Stimulated activated naive B cell treated with anti-CD40 and anti-IgM and Interleukin-4, amounts not matched to agents 10 μg/mL and 1 μg/mL and 100 μg/mL, for 72 hours (primary cell): ENCODE measurements around the gene GMPPA.

Source experiments
- ATAC-seq, 2 donors: fragments of 150-1000 bp; cut with Tn5 transposase; replicated peaks; 2 replicates each; pipeline ENCODE4 v1.10.0; 2021; ENCODE audit warnings: moderate library complexity in 1 of 2
- DNase-seq: peaks from one replicate; pipeline ENCODE4 v3.0.0; 2021
- H3K27ac Mint-ChIP-seq: one replicate; pipeline ENCODE4 v1.8.0; 2022; ENCODE audit warnings: mild to moderate bottlenecking, mixed read lengths
- H3K27me3 Mint-ChIP-seq, 2 donors: one replicate each; pipeline ENCODE4 v1.8.0; 2022; ENCODE audit warnings: mixed read lengths in 2 of 2
- H3K36me3 Mint-ChIP-seq, 2 donors: one replicate each; pipeline ENCODE4 v1.8.0; 2022; ENCODE audit warnings: mixed read lengths in 2 of 2, mild to moderate bottlenecking in 1 of 2
- H3K4me1 Mint-ChIP-seq, 2 donors: one replicate each; pipeline ENCODE4 v1.8.0; 2022; ENCODE audit warnings: mixed read lengths in 2 of 2, mild to moderate bottlenecking in 1 of 2
- H3K4me3 Mint-ChIP-seq, 2 donors: one replicate each; pipeline ENCODE4 v1.8.0; 2022; ENCODE audit warnings: mild to moderate bottlenecking in 2 of 2, mixed read lengths in 2 of 2, moderate library complexity in 1 of 2
- H3K9me3 Mint-ChIP-seq, 2 donors: one replicate each; pipeline ENCODE4 v1.8.0; 2022; ENCODE audit warnings: mixed read lengths in 2 of 2, mild to moderate bottlenecking in 1 of 2

Gene GMPPA

GRCh38 chr2:219547621-219548020 lies 48.9 kb downstream of the GMPPA start:
- no peak for DNase-seq
- peaks cover 63 to 85% of the 10 kb centered on the region in 2 donors for H3K27me3 Mint-ChIP-seq

GRCh38 chr2:219548990-219549389 lies 50.3 kb downstream of the GMPPA start:
- no peak for ATAC-seq
- Mint-ChIP-seq H3K9me3 (no peaks in the 10 kb centered on the region), H3K4me1 (peaks cover 15 to 21% of the 10 kb centered on the region in 2 donors), H3K36me3 (peaks cover 0 to 7% of the 10 kb centered on the region in 2 donors), H3K4me3 (no peak overlapping the region), H3K27me3 (peaks cover 71 to 91% of the 10 kb centered on the region in 2 donors), H3K27ac (no peak overlapping the region)
- DNase-seq: no peak

More at GRCh38 chr2:219547621-219548020, 48.9 kb downstream of the GMPPA start:
- H3K9me3 Mint-ChIP-seq: no peaks in the 10 kb centered on the region
- no peak for ATAC-seq
- peaks cover 18 to 26% of the 10 kb centered on the region in 2 donors for H3K4me1 Mint-ChIP-seq
- no peak overlapping the region for H3K27ac Mint-ChIP-seq
- H3K36me3 Mint-ChIP-seq: peaks cover 0 to 7% of the 10 kb centered on the region in 2 donors
- H3K4me3 Mint-ChIP-seq: no peak overlapping the region

- Mint-ChIP-seq H3K4me3 (no peak overlapping the region), H3K9me3 (no peaks in the 10 kb centered on the region), H3K36me3 (peaks cover 0 to 7% of the 10 kb centered on the region in 2 donors), H3K27me3 (peaks cover 73 to 92% of the 10 kb centered on the region in 2 donors), H3K4me1 (peaks cover 11 to 15% of the 10 kb centered on the region in 2 donors), H3K27ac (no peak overlapping the region)
- no peak for ATAC-seq
- no peak for DNase-seq
These were observed 50.9 kb downstream of the GMPPA start for GRCh38 chr2:219549619-219550018.

GRCh38 chr2:219551441-219552381 lies 53.0 kb downstream of the GMPPA start:
- peak overlapping the region; percentile 56 for H3K27ac Mint-ChIP-seq
- H3K4me3 Mint-ChIP-seq: peak overlapping the region; percentile 75 to 79
- peaks cover 0 to 7% of the 10 kb centered on the region in 2 donors for H3K36me3 Mint-ChIP-seq
- no peak for DNase-seq
- H3K4me1 Mint-ChIP-seq: peaks cover 9 to 11% of the 10 kb centered on the region in 2 donors
- ATAC-seq: peak; percentile 11 to 14
- peaks cover 72 to 90% of the 10 kb centered on the region in 2 donors for H3K27me3 Mint-ChIP-seq
- H3K9me3 Mint-ChIP-seq: no peaks in the 10 kb centered on the region

- Mint-ChIP-seq H3K4me1 (peaks cover 9 to 11% of the 10 kb centered on the region in 2 donors), H3K9me3 (no peaks in the 10 kb centered on the region), H3K36me3 (peaks cover 0 to 4% of the 10 kb centered on the region in 2 donors), H3K27ac (no peak overlapping the region), H3K4me3 (peak overlapping the region; percentile 75 to 79), H3K27me3 (peaks cover 64 to 89% of the 10 kb centered on the region in 2 donors)
- peak; percentile 95 to 96 for ATAC-seq
- peak; percentile 68 for DNase-seq
These were observed 53.9 kb downstream of the GMPPA start for GRCh38 chr2:219552382-219553167.

- no peak for ATAC-seq
- no peak for DNase-seq
- peaks cover 0 to 4% of the 10 kb centered on the region in 2 donors for H3K36me3 Mint-ChIP-seq
- H3K4me3 Mint-ChIP-seq: no peak overlapping the region
- peaks cover 9 to 11% of the 10 kb centered on the region in 2 donors for H3K4me1 Mint-ChIP-seq
- peaks cover 60 to 86% of the 10 kb centered on the region in 2 donors for H3K27me3 Mint-ChIP-seq
- H3K9me3 Mint-ChIP-seq: no peaks in the 10 kb centered on the region
- no peak overlapping the region for H3K27ac Mint-ChIP-seq
These were observed 54.4 kb downstream of the GMPPA start for GRCh38 chr2:219553168-219553417.

- Mint-ChIP-seq H3K4me3 (no peak overlapping the region), H3K27ac (peak overlapping the region; percentile 37), H3K9me3 (no peaks in the 10 kb centered on the region), H3K27me3 (peaks cover 60 to 86% of the 10 kb centered on the region in 2 donors), H3K36me3 (peaks cover 0 to 4% of the 10 kb centered on the region in 2 donors), H3K4me1 (peaks cover 9 to 11% of the 10 kb centered on the region in 2 donors)
- DNase-seq: no peak
- no peak for ATAC-seq
These were observed 54.8 kb downstream of the GMPPA start for GRCh38 chr2:219553463-219553963.

GRCh38 chr2:219554350-219554749 lies 55.7 kb downstream of the GMPPA start:
- no peak overlapping the region for H3K27ac Mint-ChIP-seq
- DNase-seq (no peak), ATAC-seq (no peak)
- H3K27me3 Mint-ChIP-seq: peaks cover 59 to 80% of the 10 kb centered on the region in 2 donors
- peaks cover 9 to 11% of the 10 kb centered on the region in 2 donors for H3K4me1 Mint-ChIP-seq
- peaks cover 0 to 4% of the 10 kb centered on the region in 2 donors for H3K36me3 Mint-ChIP-seq
- no peak overlapping the region for H3K4me3 Mint-ChIP-seq
- H3K9me3 Mint-ChIP-seq: no peaks in the 10 kb centered on the region

- Mint-ChIP-seq H3K27me3 (peaks cover 58 to 69% of the 10 kb centered on the region in 2 donors), H3K27ac (no peak overlapping the region), H3K36me3 (peaks cover 0 to 1% of the 10 kb centered on the region in 2 donors), H3K4me3 (no peak overlapping the region), H3K9me3 (no peaks in the 10 kb centered on the region), H3K4me1 (peaks cover 6 to 11% of the 10 kb centered on the region in 2 donors)
- DNase-seq: no peak
- no peak for ATAC-seq
These were observed 57.3 kb downstream of the GMPPA start for GRCh38 chr2:219555956-219556355.

GRCh38 chr2:219556413-219556812 lies 57.7 kb downstream of the GMPPA start:
- no peak for ATAC-seq
- no peak overlapping the region for H3K27ac Mint-ChIP-seq

More at GRCh38 chr2:219556413-219556812, 57.7 kb downstream of the GMPPA start:
- no peak for DNase-seq
- Mint-ChIP-seq H3K4me1 (peaks cover 4 to 9% of the 10 kb centered on the region in 2 donors), H3K27me3 (peaks cover 54 to 69% of the 10 kb centered on the region in 2 donors), H3K9me3 (no peaks in the 10 kb centered on the region), H3K4me3 (no peak overlapping the region), H3K36me3 (no peaks in the 10 kb centered on the region)
